ENCODE data around the gene KDM7A. TPM values are rescaled to one million over a fixed set of nuclear protein-coding genes. Genes with fewer than 3 reads are reported as not detected.

Gene KDM7A
- total RNA-seq, 4 donors from 2014 or later: 21.9 to 84.2 (median 54.6) TPM

DNA sequence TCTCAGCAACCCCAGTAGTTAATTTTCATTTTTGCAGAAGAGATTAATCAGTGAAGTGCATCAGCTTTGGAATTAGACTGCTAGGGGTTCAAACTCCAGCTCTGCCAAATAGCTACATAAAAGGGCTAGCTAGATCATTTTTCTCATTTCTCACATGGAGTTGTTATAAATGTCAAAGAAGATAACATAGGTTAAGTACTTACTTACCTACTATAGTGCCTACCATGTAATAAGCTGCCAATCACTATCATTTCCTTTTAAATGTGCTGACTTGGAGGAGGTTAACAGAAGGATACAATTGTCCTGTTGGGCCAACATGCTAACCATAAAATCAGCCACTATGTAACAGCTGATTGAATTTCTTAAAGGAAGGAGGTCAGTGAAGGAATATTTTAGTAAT lies 40.7 kb downstream of the KDM7A start:
- no peak for DNase-seq
- peaks cover 0 to 11% (median 4%) of the 10 kb centered on the region in 4 donors for H3K4me1 ChIP-seq
- TF ChIP-seq POLR2A (IDR thresholded peaks at IDR 0.05): no peak
- TF ChIP-seq POLR2AphosphoS5 (IDR thresholded peaks at IDR 0.05): no peak
- no peak for TF ChIP-seq EP300 (IDR thresholded peaks at IDR 0.05; ENCODE audit: low read depth)
- TF ChIP-seq CTCF (IDR thresholded peaks at IDR 0.05): no peak
- H3K27me3 ChIP-seq: no peaks in the 10 kb centered on the region
- no peak overlapping the region for H3K27ac ChIP-seq
- intact Hi-C loops (cut with DNase I; ENCODE audit: low total_unique reads): no loop called here
- in situ Hi-C loops (cut with MboI; ENCODE audit: low pct_ligation_motif_present in 1 of 4, low pct_unique_long_range_greater_than_20kb in 1 of 4, low sequenced_read_pairs in 3 of 4): no loop called here
- no peaks in the 10 kb centered on the region for H3K9me3 ChIP-seq
- no peak overlapping the region for H3K4me3 ChIP-seq
- peaks cover 0 to 20% (median 0%) of the 10 kb centered on the region in 4 donors for H3K36me3 ChIP-seq

- no peak for TF ChIP-seq EP300 (IDR thresholded peaks at IDR 0.05; ENCODE audit: low read depth)
- TF ChIP-seq CTCF (IDR thresholded peaks at IDR 0.05): no peak
- no peak for TF ChIP-seq POLR2A (IDR thresholded peaks at IDR 0.05)
- TF ChIP-seq POLR2AphosphoS5 (IDR thresholded peaks at IDR 0.05): no peak
- WGBS, 2 donors (ENCODE audit: low coverage in 1 of 2): 75 to 82% methylated on average over 2 of the region's 2 CpGs
- Histone ChIP-seq H3K4me1 (no peaks in the 10 kb centered on the region), H3K9me3 (no peaks in the 10 kb centered on the region), H3K27me3 (no peaks in the 10 kb centered on the region), H3K27ac (no peak overlapping the region), H3K36me3 (peaks cover 0 to 24% (median 5%) of the 10 kb centered on the region in 4 donors), H3K4me3 (no peak overlapping the region)
- in situ Hi-C loops (cut with MboI; ENCODE audit: low pct_ligation_motif_present in 1 of 4, low pct_unique_long_range_greater_than_20kb in 1 of 4, low sequenced_read_pairs in 3 of 4): no loop called here
- intact Hi-C loops (cut with DNase I; ENCODE audit: low total_unique reads): no loop called here
- DNase-seq: no peak
Measured at GRCh38 chr7:140134039-140134438, 42.7 kb downstream of the KDM7A start.

GRCh38 chr7:140127360-140128127 lies 49.2 kb downstream of the KDM7A start:
- Histone ChIP-seq H3K4me3 (no peak overlapping the region), H3K27ac (no peak overlapping the region), H3K9me3 (no peaks in the 10 kb centered on the region), H3K4me1 (no peaks in the 10 kb centered on the region), H3K36me3 (peaks cover 0 to 43% (median 15%) of the 10 kb centered on the region in 4 donors), H3K27me3 (no peaks in the 10 kb centered on the region)
- 93 to 100% methylated on average over 1 of the region's 1 CpG for WGBS, 2 donors (ENCODE audit: low coverage in 1 of 2)
- intact Hi-C loops (cut with DNase I; ENCODE audit: low total_unique reads): no loop called here
- in situ Hi-C loops (cut with MboI; ENCODE audit: low pct_ligation_motif_present in 1 of 4, low pct_unique_long_range_greater_than_20kb in 1 of 4, low sequenced_read_pairs in 3 of 4): no loop called here
- no peak for DNase-seq
- TF ChIP-seq POLR2A (IDR thresholded peaks at IDR 0.05): no peak
- no peak for TF ChIP-seq EP300 (IDR thresholded peaks at IDR 0.05; ENCODE audit: low read depth)
- no peak for TF ChIP-seq CTCF (IDR thresholded peaks at IDR 0.05)

DNA sequence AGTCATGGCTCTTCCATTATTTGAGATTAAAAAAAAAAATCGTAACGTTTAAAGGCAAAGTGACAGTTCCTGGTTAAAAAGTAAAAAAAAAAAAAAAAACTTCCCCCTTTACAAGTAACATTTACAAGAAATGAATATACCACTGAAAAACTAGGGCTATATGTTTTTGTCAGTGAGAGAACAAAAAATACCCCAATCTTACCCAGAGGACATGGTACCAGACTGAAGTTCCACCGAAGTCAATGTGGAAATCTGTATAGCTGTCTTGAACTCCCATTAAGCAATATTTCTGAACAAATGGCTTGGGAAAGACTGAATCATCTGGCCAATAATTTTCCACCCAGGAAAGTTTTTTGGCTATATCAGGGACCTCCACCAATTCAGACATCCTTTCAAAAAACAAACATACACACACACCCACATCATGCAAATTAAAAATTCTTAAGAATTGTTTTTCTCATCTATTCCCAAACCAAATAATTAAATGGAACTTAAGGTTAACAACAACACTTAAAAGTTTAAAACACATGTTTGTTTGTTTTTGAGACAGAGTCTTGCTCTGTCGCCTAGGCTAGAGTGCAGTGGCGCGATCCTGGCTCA lies 50.2 kb downstream of the KDM7A start:
- H3K36me3 ChIP-seq: peaks cover 0 to 34% (median 15%) of the 10 kb centered on the region in 4 donors

More for the DNA sequence above, 50.2 kb downstream of the KDM7A start:
- TF ChIP-seq CTCF (IDR thresholded peaks at IDR 0.05) (no peak), POLR2AphosphoS5 (IDR thresholded peaks at IDR 0.05) (no peak), EP300 (IDR thresholded peaks at IDR 0.05; ENCODE audit: low read depth) (no peak), POLR2A (IDR thresholded peaks at IDR 0.05) (no peak)
- Histone ChIP-seq H3K9me3 (no peaks in the 10 kb centered on the region), H3K27me3 (no peaks in the 10 kb centered on the region), H3K4me1 (no peaks in the 10 kb centered on the region), H3K4me3 (no peak overlapping the region), H3K27ac (no peak overlapping the region)
- intact Hi-C loops (cut with DNase I; ENCODE audit: low total_unique reads) (no loop called here), in situ Hi-C loops (cut with MboI; ENCODE audit: low pct_ligation_motif_present in 1 of 4, low pct_unique_long_range_greater_than_20kb in 1 of 4, low sequenced_read_pairs in 3 of 4) (no loop called here)
- WGBS, 2 donors (ENCODE audit: low coverage in 1 of 2): 90 to 93% methylated on average over 4 to 6 of the region's 6 CpGs
- DNase-seq: no peak

Data from transverse colon (tissue), 4 donors.